K562 (cell line): ENCODE data around the gene TRAIP. TPM values are rescaled to one million over a fixed set of nuclear protein-coding genes. Genes with fewer than 3 reads are reported as not detected.

ENCODE experiments used
- ATAC-seq: fragments of 200-7000 bp; cut with Tn5 transposase; 3 replicates; pipeline ENCODE4 v1.9.1; 2020; ENCODE audit warnings: moderate library complexity
- BruUV-seq: library from RNA; stranded (reverse); fragments of 400-500 nt; replicated peaks from 2 replicates; lab custom pipeline; 2021; lab: Mats Ljungman, UMichigan
- CTCF ChIA-PET: fragments of 300-600 bp; formaldehyde crosslinking; extraction: SDS; loops from one replicate; lab custom pipeline; 2021; ENCODE audit warnings: low intra/inter-chr PET ratio; lab: Yijun Ruan, JAX
- POLR2A ChIA-PET: fragments of 300-600, 350-650 bp; sonication (Branson Sonifier 250); formaldehyde crosslinking; extraction: SDS; loops from one replicate; lab custom pipeline; 2021; ENCODE audit warnings: antibody characterized with exemption, inconsistent platforms; lab: Yijun Ruan, JAX
- DNase-seq, 4 experiments: peaks; one replicate each; pipeline versions ENCODE4 v3.0.0 to v3.0.0-alpha.2; 2011 to 2018; ENCODE audit warnings: low spot score in 3 of 4, mixed read lengths in 3 of 4; ENCODE audit errors: extremely low read depth in 1 of 4
- FAIRE-seq: peaks from 2 replicates; lab custom pipeline; 2011; peaks lifted over from hg19 to GRCh38; lab: Jason Lieb, UNC
- H2AFZ ChIP-seq: 2 replicates; pipeline ENCODE4 v1.6.0; 2011; ENCODE audit warnings: low read depth, low read length, control low read depth, inconsistent platforms
- H3K27ac ChIP-seq: fragments of 200-600 bp; 3 replicates; pipeline ENCODE4 v1.8.0; 2011; ENCODE audit warnings: low read depth, mild to moderate bottlenecking, control low read depth, inconsistent platforms, low read length, moderate library complexity, mixed read lengths; ENCODE audit errors: extremely low read depth
- H3K27me3 ChIP-seq, 2 experiments: fragments of 300-600 bp in 1 of 2; 2 replicates in 1 of 2; 3 replicates in 1 of 2; pipeline versions ENCODE4 v1.6.0 to v1.8.0; 2011; ENCODE audit warnings: inconsistent platforms in 2 of 2, low read length in 2 of 2, mild to moderate bottlenecking in 1 of 2, mixed read lengths in 1 of 2, moderate library complexity in 1 of 2; ENCODE audit not compliant: control insufficient read depth in 2 of 2, insufficient read depth in 2 of 2
- H3K36me3 ChIP-seq: fragments of 300-600 bp; 3 replicates; pipeline ENCODE4 v1.8.0; 2011; ENCODE audit warnings: mild to moderate bottlenecking, low read length, inconsistent platforms; ENCODE audit not compliant: control insufficient read depth, insufficient read depth
- H3K4me1 ChIP-seq, 2 experiments: fragments of 200-600 bp in 1 of 2; replicated peaks in 1 of 2; 2 replicates in 1 of 2; 3 replicates in 1 of 2; pipeline versions ENCODE4 v1.5.1 to v1.8.0; 2011; ENCODE audit warnings: inconsistent platforms in 2 of 2, low read length in 2 of 2, mild to moderate bottlenecking in 1 of 2, mixed read lengths in 1 of 2, moderate library complexity in 1 of 2; ENCODE audit not compliant: control insufficient read depth in 2 of 2, insufficient read depth in 2 of 2
- H3K4me2 ChIP-seq: 2 replicates; pipeline ENCODE4 v1.6.1; 2011; ENCODE audit warnings: low read length, control low read depth, inconsistent platforms, mixed read lengths; ENCODE audit not compliant: insufficient read depth
- H3K4me3 ChIP-seq: fragments of 200-600 bp; sonication (generic), shearing (Covaris generic); 2 replicates; pipeline ENCODE4 v1.5.1; 2016; ENCODE audit warnings: control low read depth, inconsistent platforms
- H3K79me2 ChIP-seq: fragments of 200-600 bp; 3 replicates; pipeline ENCODE4 v1.8.0; 2011; ENCODE audit warnings: low read length, inconsistent platforms; ENCODE audit not compliant: control insufficient read depth, insufficient read depth
- H3K9ac ChIP-seq, 2 experiments: 2 replicates each; pipeline versions ENCODE4 v1.6.0 to v1.6.1; 2011; ENCODE audit warnings: low read depth in 2 of 2, low read length in 2 of 2, control low read depth in 1 of 2, inconsistent platforms in 1 of 2, mild to moderate bottlenecking in 1 of 2, mixed read lengths in 1 of 2; ENCODE audit not compliant: insufficient read depth in 1 of 2
- H3K9me1 ChIP-seq: one replicate; pipeline ENCODE4 v1.6.0; 2011; ENCODE audit warnings: inconsistent platforms, mild to moderate bottlenecking, low read length, moderate library complexity; ENCODE audit not compliant: control insufficient read depth, insufficient read depth
- H3K9me3 ChIP-seq: replicated peaks from 2 replicates; pipeline ENCODE4 v1.5.1; 2011; ENCODE audit warnings: low read depth, low read length, inconsistent platforms; ENCODE audit not compliant: control insufficient read depth, insufficient read depth
- H4K20me1 ChIP-seq: replicated peaks from 2 replicates; pipeline ENCODE4 v1.6.1; 2011; ENCODE audit warnings: low read length, inconsistent platforms, mixed read lengths; ENCODE audit not compliant: control insufficient read depth, insufficient read depth
- POLR2G ChIP-seq: fragments of 200-400 bp; formaldehyde crosslinking; IDR thresholded peaks from 2 replicates; pipeline ENCODE4 v1.6.1; 2017; ENCODE audit warnings: low read depth, mild to moderate bottlenecking, antibody characterized with exemption, low read length, moderate library complexity
- REST ChIP-seq, 2 experiments: fragments of 450-650 bp; formaldehyde crosslinking in 1 of 2; IDR thresholded peaks; 2 replicates each; pipeline versions ENCODE4 v1.4.0 to v1.6.1; 2014 to 2020; ENCODE audit warnings: mild to moderate bottlenecking in 2 of 2, borderline replicate concordance in 1 of 2, low read depth in 1 of 2
- RFX1 ChIP-seq: fragments of 450-650 bp; IDR thresholded peaks from 2 replicates; pipeline ENCODE4 v1.6.1; 2016; ENCODE audit warnings: mild to moderate bottlenecking, moderate library complexity
- WGBS: fragments of 100-300 bp; shearing (Covaris generic); methylation state at CpG from one replicate; pipeline ENCODE4 v1.1.6; 2016; ENCODE audit warnings: low coverage, mixed read lengths; ENCODE audit not compliant: insufficient coverage; ENCODE audit errors: missing lambda C conversion rate; 5-methylcytosine and 5-hydroxymethylcytosine counted together
- in situ Hi-C: fragments of 300-500 bp; cut with MboI; formaldehyde crosslinking; loops from 4 replicates; pipeline ENCODE4 v1.15.0; 2018; ENCODE audit warnings: inconsistent platforms, mixed read lengths
- intact Hi-C: fragments of 100-400 bp; cut with micrococcal nuclease; formaldehyde crosslinking; loops from 2 replicates; pipeline ENCODE4 v1.14.2; 2022
- polyA plus RNA-seq, 8 experiments: library from polyadenylated mRNA; depleted of rRNA in 4 of 8; stranded (reverse) in 5 of 8; unstranded in 3 of 8; fragments of >200 nt; fragmentation: Nextera tagmentation in 2 of 8; fragmentation: Illumina TruSeq in 1 of 8; extraction: Ambion mirVana in 2 of 8; extraction: Trizol in 1 of 8; gene quantifications; 2 replicates each; pipeline versions ENCODE4 v1.2.1 to v1.2.3, GENCODE V29; 2011 to 2014; ENCODE audit warnings: inconsistent platforms in 1 of 8, missing spikeins in 1 of 8
- total RNA-seq, 7 experiments: library from RNA; depleted of rRNA in 6 of 7; stranded (reverse); fragments of >200 nt in 6 of 7; fragmentation: Illumina TruSeq in 2 of 7; extraction: Trizol in 2 of 7; gene quantifications; 2 replicates each; pipeline versions ENCODE4 v1.2.1 to v1.2.3, GENCODE V29; 2011 to 2021; ENCODE audit warnings: low replicate concordance in 1 of 7

Gene TRAIP
- total and polyA plus RNA-seq, 9 of the 15 experiments (the other 6 are each of a cell fraction or from before 2014, with no cell fraction given), result 14.3 to 38.6 (median 21.2) TPM

DNA sequence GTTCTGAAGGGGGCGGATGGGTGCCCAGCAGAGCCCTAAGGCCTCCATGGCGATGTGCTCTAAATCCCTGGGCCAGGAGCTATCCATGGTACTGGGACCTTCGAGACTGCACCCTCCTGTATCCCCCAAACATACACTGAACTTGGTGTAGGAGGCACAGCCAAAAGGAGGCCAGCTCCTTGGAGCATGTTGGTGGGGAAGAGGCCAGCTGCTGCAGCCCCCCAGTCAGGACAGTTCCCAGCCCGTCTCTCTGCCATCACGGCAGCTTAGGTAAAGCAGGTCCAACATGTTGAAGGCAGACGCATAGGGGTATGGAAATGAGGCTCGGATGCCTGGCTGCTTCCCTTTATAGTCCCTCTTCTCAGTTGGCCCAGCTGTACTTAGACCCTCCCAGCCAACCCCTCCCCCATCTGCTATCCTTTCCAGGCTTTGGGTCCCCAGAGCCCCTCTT, 11.5 kb upstream of the TRAIP start (continued):
- peak; percentile 98 for TF ChIP-seq REST (IDR thresholded peaks at IDR 0.05; ENCODE audit: borderline replicate concordance)
- peak; percentile 93 for TF ChIP-seq REST (CRISPR knock-in tag; IDR thresholded peaks at IDR 0.05; ENCODE audit: low read depth)

- Histone ChIP-seq H3K9me1 (no peaks in the 10 kb centered on the region), H3K4me3 (no peak overlapping the region), H3K27me3 (peaks cover 6 to 35% of the 10 kb centered on the region in 2 experiments; a peak in 3 of 5 replicates), H4K20me1 (peaks cover 6% of the 10 kb centered on the region; the same call in 1 of the 2 replicates)
- no peak for FAIRE-seq
- TF ChIP-seq RFX1, result peak; percentile 45
- no peak for TF ChIP-seq POLR2G
- TF ChIP-seq, all 486 proteins: peak for 1
- ATAC-seq (no peak), DNase-seq (no peak)
- BruUV-seq, result no TSS peak
- H3K79me2 ChIP-seq, result no peaks in the 10 kb centered on the region
- ChIA-PET CTCF (no interaction called here), POLR2A (interaction anchor here (0.6 kb wide), 1 partner anchor 40 kb away, joined by 3 read pairs; no protein-coding TSS in a partner anchor)
- WGBS, result 0% methylated on average over 1 of the region's 1 CpG
- in situ Hi-C loops (no loop called here), intact Hi-C loops (no loop called here)
- no peaks in the 10 kb centered on the region for H3K36me3 ChIP-seq
- peaks cover 0 to 16% of the 10 kb centered on the region in 2 experiments; a peak in 2 of 5 replicates for H3K4me1 ChIP-seq
- H3K4me2 ChIP-seq, result no peak overlapping the region
- H3K9me3 ChIP-seq, result no peaks in the 10 kb centered on the region
- no peak overlapping the region for H3K27ac ChIP-seq
- H3K9ac ChIP-seq, result no peak overlapping the region
- no peak overlapping the region for H2AFZ ChIP-seq
Measured at GRCh38 chr3:49867400-49867799, 11.0 kb upstream of the TRAIP start.
